DMS 273 (cell line): Measurements from ENCODE around the gene HBQ1.
"Not testable (repeated sequence)": the region's sequence is repeated elsewhere in the genome, so short reads cannot be mapped to it uniquely, and the experiment has no call there.

Source experiments
- DNase-seq: peaks from one replicate; lab custom pipeline; 2025; ENCODE audit not compliant: unreplicated experiment; lab: John Stamatoyannopoulos, UW

The HBQ1 gene

GRCh38 chr16:180101-180675 lies at the start of gene HBQ1:
HBQ1 (plus strand) TSS chr16:180459; CDS start chr16:180487, 28 bp downstream.
- peak; percentile 78 for DNase-seq

- no peak for DNase-seq
Observed at GRCh38 chr16:130533-131173, 49.6 kb upstream of the HBQ1 start.

DNA sequence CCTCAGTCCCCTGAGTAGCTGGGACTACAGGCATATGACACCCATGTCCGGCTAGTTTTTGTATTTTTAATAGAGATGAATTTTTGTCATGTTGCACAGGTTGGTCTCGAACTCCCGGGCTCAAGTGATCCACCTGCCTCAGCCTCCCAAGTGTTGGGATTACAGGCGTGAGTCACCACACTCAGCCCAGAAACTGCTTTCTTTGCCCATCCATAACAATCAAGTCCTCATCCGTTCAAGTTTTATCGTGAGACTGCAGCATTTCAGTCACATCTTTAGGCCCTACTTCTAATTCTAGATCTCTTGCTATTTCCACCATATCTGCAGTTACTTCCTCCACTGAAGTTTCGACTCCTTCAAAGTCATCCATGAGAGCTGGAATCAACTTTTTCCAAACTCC lies 48.1 kb upstream of the HBQ1 start:
- DNase-seq, result no peak

- DNase-seq, result no peak
Observed at GRCh38 chr16:133716-134115, 46.5 kb upstream of the HBQ1 start.

DNA sequence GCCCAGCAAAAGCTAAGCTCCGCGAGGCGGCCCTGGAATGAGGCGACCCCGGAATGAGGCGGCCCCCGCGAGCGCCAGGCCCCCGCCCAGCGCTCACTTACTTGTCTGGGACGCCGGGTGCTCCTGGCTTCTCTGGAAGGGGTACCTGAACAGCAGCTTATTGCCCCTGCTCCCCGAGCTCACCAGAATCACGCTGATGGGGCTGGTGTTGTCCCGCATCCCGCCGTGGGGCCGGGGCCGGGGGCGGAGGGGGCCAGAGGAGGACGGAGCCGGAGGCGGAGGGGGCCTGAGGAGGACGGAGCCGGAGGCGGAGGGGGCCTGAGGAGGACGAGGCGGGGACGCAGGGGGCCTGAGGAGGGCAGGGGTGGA lies 42.2 kb upstream of the HBQ1 start:
- peak; percentile 59 for DNase-seq

- DNase-seq, result peak; percentile 29
Observed at GRCh38 chr16:140175-140857, 39.9 kb upstream of the HBQ1 start.

- no peak for DNase-seq
Observed at GRCh38 chr16:142405-142967, 37.8 kb upstream of the HBQ1 start.

GRCh38 chr16:143047-143446 lies 37.2 kb upstream of the HBQ1 start:
- DNase-seq, result no peak

DNA sequence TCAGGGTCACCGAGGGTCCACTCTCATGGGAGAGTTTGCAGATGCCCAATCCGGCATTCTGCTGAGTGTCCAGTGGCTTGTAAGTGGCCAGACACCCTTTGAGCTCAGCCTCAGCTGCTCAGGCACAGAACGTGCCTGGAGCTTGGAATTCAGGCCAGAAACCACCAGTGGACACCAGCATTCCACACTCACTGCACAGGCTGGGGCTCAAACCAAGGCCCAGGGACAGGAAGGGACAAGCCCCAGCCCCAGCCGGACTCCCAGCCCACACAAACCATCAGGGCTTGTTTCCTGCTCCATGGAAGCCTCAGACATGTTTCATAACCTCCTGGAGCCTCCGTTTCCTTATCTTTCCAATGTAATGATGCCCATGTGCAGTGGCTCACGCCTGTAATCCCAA lies 36.8 kb upstream of the HBQ1 start:
- DNase-seq, result no peak

DNA sequence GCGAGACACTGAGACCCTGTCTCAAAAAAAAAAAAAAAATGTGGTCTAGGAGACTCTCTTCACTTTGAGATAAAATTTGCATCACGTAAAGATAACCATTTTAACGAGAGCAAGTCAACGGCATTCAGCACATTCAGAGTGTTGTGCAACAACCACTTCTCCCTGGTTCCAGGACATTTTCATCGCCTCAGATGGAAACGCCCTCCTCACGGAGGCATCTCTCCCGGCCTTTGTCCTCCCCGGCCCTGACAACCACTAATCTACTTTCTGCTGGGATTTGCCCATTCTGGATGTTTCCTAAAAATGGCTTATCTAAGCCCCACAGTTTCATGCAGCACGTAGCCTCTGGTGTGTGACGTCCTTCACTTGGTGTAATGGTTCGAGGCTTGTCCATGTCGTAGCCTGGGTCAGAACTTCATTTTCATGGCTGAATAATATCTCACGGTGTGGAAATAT lies 35.4 kb upstream of the HBQ1 start:
- no peak for DNase-seq

DNA sequence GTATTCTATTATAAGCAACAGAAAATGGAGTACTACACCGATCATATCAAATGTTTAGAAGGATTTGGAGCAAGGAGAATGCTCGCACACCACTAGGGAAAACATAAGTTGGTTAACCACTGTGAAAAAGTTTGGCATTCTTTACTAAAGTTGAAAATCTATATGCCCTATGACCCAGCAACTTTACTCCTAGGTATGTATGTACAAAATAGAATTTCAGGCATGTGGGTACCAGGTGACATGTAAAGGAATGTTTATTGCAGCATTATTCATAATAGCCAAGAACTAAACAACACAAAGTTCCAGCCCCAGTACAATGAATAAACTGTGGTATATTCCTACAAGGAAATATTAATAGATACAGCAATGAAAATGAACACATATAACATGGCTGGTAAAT lies 33.6 kb upstream of the HBQ1 start:
- DNase-seq, result no peak

DNA sequence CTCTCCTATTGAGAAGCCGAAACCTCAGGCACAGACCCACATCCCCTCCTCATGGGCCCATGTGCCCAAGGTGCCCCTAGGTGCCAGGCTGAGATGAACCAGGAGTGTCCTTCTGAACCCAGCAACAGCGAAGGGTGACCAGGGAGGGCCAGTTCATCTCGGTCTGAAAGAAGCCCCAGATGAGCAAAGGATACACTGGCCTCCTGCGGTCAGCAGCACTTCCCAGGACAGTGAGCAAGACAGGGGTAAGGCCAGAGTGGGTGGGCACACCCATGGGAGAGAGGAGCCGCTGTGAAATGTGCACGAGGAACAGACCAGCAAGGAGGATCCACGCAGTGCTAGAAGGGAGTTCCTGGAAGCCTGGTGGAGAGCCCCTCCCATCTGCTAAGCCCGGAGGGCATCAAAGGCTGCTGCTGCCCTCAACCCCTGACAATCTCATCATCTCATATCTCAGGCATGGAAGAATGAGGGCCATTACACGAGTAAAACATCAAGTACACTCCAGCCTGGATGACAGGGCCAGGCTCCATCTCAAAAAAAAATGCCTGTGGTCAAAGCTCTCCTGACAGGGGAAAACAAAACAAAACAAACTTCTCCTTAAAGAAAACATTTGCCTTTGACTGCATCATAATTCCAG lies 31.1 kb upstream of the HBQ1 start:
- no peak for DNase-seq

DNA sequence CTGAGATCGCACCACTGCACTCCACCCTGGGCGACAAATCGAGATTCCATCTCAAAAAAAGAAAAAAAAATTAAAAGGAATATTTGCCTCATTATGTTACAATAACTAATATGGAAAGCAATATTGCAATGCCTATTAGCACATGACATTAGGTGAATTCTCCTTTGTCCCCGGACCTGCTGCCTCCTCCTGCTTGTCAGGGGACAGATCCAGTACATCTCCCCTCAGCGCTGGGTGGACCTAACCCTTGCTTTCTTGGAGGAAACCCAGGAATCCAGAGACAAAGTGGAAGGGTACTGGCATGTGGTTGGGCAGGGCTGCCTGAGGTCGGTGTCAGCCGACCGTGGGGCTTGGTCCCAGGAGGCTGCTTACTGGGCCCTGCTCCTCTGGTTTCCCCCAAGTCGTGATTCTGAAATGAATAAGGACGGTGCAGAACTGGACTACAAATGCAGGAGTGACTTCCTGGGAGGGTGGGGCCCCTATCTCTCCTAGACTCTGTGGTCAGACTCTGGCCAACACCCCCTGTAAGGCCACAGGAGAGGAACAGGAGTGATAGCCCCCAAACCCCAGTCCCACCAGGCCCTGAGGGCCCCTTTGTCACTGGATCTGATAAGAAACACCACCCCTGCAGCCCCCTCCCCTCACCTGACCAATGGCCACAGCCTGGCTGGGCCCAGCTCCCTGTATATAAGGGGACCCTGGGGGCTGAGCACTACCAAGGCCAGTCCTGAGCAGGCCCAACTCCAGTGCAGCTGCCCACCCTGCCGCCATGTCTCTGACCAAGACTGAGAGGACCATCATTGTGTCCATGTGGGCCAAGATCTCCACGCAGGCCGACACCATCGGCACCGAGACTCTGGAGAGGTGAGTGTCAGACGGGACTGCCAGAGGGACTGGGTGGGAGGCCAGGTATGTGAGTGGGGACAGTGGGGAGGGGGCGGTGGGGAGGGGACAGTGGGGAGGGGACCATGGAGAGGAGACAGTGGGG lies 27.8 kb upstream of the HBQ1 start, which contains the start of gene HBZ:
Gene HBZ, plus strand, starts transcription at position 504 of the 988 bp plus-strand sequence. Its CDS starts 266 bp downstream, at position 770.
- no peak for DNase-seq

- not testable (repeated sequence) for DNase-seq
Observed at GRCh38 chr16:153129-153521, 27.1 kb upstream of the HBQ1 start.

DNA sequence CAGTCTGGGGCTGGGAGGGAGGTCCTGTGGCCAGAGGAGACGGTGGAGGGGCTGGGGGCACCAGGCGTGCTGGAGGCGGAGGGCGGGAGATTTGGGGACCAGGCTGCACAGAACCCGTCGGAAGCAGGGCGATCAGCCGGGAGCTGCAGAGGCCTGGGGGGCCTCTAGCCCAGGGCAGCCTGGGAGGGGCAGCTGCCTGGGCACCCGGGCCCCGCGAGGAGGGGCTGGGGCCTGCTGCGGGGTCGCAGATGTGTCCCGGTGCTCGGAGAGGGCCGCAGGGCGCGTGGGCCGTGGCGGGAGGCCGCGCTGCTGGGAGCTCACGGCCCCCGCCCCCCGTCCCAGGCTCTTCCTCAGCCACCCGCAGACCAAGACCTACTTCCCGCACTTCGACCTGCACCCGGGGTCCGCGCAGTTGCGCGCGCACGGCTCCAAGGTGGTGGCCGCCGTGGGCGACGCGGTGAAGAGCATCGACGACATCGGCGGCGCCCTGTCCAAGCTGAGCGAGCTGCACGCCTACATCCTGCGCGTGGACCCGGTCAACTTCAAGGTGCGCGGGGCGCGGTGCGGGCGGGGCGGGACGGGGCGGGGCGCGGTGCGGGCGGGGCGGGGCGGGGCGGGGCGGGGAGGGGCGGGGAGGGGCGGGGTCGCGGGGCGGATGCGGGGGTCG lies 26.6 kb upstream of the HBQ1 start:
- not testable (repeated sequence) for DNase-seq

DNA sequence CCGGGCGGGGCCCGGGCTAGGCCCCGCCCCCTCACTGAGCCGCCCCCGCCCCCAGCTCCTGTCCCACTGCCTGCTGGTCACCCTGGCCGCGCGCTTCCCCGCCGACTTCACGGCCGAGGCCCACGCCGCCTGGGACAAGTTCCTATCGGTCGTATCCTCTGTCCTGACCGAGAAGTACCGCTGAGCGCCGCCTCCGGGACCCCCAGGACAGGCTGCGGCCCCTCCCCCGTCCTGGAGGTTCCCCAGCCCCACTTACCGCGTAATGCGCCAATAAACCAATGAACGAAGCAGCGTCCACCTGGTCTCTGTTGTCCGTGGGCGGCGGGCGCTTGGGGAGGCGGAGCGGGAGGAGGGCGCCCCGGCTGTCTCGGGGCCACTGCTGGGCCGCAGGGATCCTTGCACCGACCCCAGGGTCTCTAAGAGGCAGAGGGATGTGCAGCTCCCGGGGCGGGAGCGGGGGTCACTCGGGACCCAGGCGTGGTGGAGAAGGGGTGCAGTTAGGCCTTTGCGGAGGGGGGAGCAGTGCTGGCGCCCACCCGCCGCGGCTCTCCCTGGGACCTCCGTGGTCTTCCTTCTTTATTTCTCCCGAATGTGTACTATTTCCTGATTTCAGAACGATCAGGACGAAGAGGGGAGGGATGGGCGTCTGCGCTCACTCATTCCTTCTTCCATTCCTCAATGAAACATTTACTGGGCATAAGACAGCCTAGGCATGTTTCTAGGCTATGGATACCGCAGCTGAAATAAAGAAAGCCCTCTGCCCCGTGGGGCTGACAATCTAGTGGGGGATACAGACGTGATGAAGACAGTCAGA lies 25.8 kb upstream of the HBQ1 start:
- peak; percentile 47 for DNase-seq

DNA sequence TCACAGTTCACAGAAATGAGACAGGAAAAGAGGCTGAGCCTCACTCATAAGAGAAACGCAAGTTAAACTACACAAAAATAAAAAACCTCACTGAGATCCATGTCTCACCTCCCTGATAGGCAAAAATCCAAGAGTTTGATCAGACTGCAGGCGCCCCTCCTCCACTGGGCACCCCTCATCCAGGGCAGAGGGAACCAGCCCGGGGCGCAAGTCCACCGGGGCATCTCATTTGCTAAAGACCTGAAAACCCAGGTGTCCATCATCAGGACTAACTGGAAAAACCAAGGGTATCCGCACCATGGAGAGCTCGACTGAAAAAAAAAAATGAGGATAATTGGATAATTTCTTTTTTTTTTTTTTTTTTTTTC lies 25.2 kb upstream of the HBQ1 start:
- DNase-seq, result no peak

DNA sequence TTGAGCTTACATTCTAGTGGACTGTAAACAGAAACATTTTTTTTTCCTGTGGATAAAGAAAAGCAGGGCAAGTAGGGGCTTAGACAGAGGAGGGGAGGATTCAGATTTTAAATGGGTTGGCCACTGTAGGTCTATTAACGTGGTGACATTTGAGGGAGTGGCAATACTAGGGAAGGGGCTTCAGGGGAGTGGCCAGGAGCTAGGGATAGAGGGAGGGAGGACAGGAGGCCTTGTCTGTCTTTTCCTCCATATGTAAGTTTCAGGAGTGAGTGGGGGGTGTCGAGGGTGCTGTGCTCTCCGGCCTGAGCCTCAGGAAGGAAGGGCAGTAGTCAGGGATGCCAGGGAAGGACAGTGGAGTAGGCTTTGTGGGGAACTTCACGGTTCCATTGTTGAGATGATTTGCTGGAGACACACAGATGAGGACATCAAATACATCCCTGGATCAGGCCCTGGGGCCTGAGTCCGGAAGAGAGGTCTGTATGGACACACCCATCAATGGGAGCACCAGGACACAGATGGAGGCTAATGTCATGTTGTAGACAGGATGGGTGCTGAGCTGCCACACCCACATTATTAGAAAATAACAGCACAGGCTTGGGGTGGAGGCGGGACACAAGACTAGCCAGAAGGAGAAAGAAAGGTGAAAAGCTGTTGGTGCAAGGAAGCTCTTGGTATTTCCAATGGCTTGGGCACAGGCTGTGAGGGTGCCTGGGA lies 21.0 kb upstream of the HBQ1 start:
- no peak for DNase-seq
